K562 (cell line): ENCODE results near the gene FAM186B. TPM values are rescaled to one million over a fixed set of nuclear protein-coding genes. Genes with fewer than 3 reads are reported as not detected.

Experiments used
- ARID2 ChIP-seq: fragments of 450-650 bp; IDR thresholded peaks from 2 replicates; pipeline ENCODE4 v1.6.1; 2017; ENCODE audit warnings: antibody characterized with exemption, mild to moderate bottlenecking
- CHD2 ChIP-seq: IDR thresholded peaks from 2 replicates; pipeline ENCODE4 v1.6.1; 2011; ENCODE audit warnings: low read depth, low read length
- CSDE1 ChIP-seq, 2 experiments: fragments of 450-650 bp; IDR thresholded peaks; 2 replicates each; pipeline ENCODE4 v1.6.1; 2016; ENCODE audit warnings: mild to moderate bottlenecking in 1 of 2
- HDAC6 ChIP-seq: IDR thresholded peaks from 2 replicates; pipeline ENCODE4 v1.6.1; 2012; ENCODE audit warnings: low read depth, mild to moderate bottlenecking, control low read depth, inconsistent platforms, low read length, moderate library complexity
- HMGN3 ChIP-seq: IDR thresholded peaks from 2 replicates; pipeline ENCODE4 v1.6.1; 2011; ENCODE audit warnings: borderline replicate concordance, low read depth, mild to moderate bottlenecking, mixed read lengths, low read length; ENCODE audit not compliant: insufficient read length; ENCODE audit errors: extremely low read depth
- HMGXB4 ChIP-seq: sonication (generic); formaldehyde crosslinking; IDR thresholded peaks from 2 replicates; pipeline ENCODE4 v1.8.1; 2023; ENCODE audit warnings: mild to moderate bottlenecking, missing genetic modification reagents
- MEIS2 ChIP-seq: fragments of 450-650 bp; IDR thresholded peaks from 2 replicates; pipeline ENCODE4 v1.6.1; 2014; ENCODE audit warnings: mild to moderate bottlenecking; ENCODE audit not compliant: partially characterized antibody
- MXI1 ChIP-seq: IDR thresholded peaks from 2 replicates; pipeline ENCODE4 v1.6.1; 2011; ENCODE audit warnings: low read depth, mild to moderate bottlenecking, improper control_type of control experiment, low read length
- NFXL1 ChIP-seq: fragments of 450-650 bp; formaldehyde crosslinking; IDR thresholded peaks from 2 replicates; pipeline ENCODE4 v1.4.0; 2021; ENCODE audit warnings: mild to moderate bottlenecking
- NR1H2 ChIP-seq: sonication (generic); formaldehyde crosslinking; IDR thresholded peaks from 2 replicates; pipeline ENCODE4 v1.4.0; 2020; ENCODE audit warnings: mild to moderate bottlenecking, missing genetic modification reagents
- PHF21A ChIP-seq: fragments of 450-650 bp; IDR thresholded peaks from 2 replicates; pipeline ENCODE4 v1.6.1; 2017; ENCODE audit warnings: low read depth, borderline replicate concordance
- PREB ChIP-seq: sonication (generic); formaldehyde crosslinking; IDR thresholded peaks from 2 replicates; pipeline ENCODE4 v1.8.1; 2023; ENCODE audit warnings: mild to moderate bottlenecking, missing genetic modification reagents
- RNF219 ChIP-seq: fragments of 250-450 bp; sonication (Bioruptor Pico); IDR thresholded peaks from 2 replicates; pipeline ENCODE4 v1.5.0; 2022; ENCODE audit warnings: mild to moderate bottlenecking
- TCF7L2 ChIP-seq: fragments of 150-350 bp; IDR thresholded peaks from 2 replicates; pipeline ENCODE4 v1.6.1; 2016; ENCODE audit warnings: low read depth, mild to moderate bottlenecking, low read length, moderate library complexity
- TGIF2 ChIP-seq: sonication (generic); formaldehyde crosslinking; IDR thresholded peaks from 2 replicates; pipeline ENCODE4 v1.8.1; 2022; ENCODE audit warnings: mild to moderate bottlenecking, missing genetic modification reagents, moderate library complexity
- U2AF2 ChIP-seq: fragments of 200-400 bp; formaldehyde crosslinking; optimal IDR thresholded peaks from 2 replicates; pipeline ENCODE3; 2017; ENCODE audit warnings: low read depth, mild to moderate bottlenecking, low read length
- ZNF174 ChIP-seq: fragments of 250-450 bp; sonication (Bioruptor Pico); IDR thresholded peaks from 2 replicates; pipeline ENCODE4 v1.4.0; 2020; ENCODE audit warnings: mild to moderate bottlenecking
- ZNF316 ChIP-seq: fragments of 450-650 bp; IDR thresholded peaks from 2 replicates; pipeline ENCODE4 v1.6.1; 2016
- ZNF436 ChIP-seq: fragments of 250-450, 450-650 bp; sonication (Bioruptor Pico); formaldehyde crosslinking; IDR thresholded peaks from 2 replicates; pipeline ENCODE4 v1.7.0; 2020; ENCODE audit warnings: mild to moderate bottlenecking
- polyA plus RNA-seq, 8 experiments: library from polyadenylated mRNA; depleted of rRNA in 4 of 8; stranded (reverse) in 5 of 8; unstranded in 3 of 8; fragments of >200 nt; fragmentation: Nextera tagmentation in 2 of 8; fragmentation: Illumina TruSeq in 1 of 8; extraction: Ambion mirVana in 2 of 8; extraction: Trizol in 1 of 8; gene quantifications; 2 replicates each; pipeline versions ENCODE4 v1.2.1 to v1.2.3, GENCODE V29; 2011 to 2014; ENCODE audit warnings: inconsistent platforms in 1 of 8, missing spikeins in 1 of 8
- total RNA-seq, 7 experiments: library from RNA; depleted of rRNA in 6 of 7; stranded (reverse); fragments of >200 nt in 6 of 7; fragmentation: Illumina TruSeq in 2 of 7; extraction: Trizol in 2 of 7; gene quantifications; 2 replicates each; pipeline versions ENCODE4 v1.2.1 to v1.2.3, GENCODE V29; 2011 to 2021; ENCODE audit warnings: low replicate concordance in 1 of 7
- TF ChIP-seq, protein P1 (sequence below): fragments of 450-650 bp; formaldehyde crosslinking; IDR thresholded peaks from 2 replicates; pipeline ENCODE4 v1.4.0; 2020; ENCODE audit warnings: mild to moderate bottlenecking
- TF ChIP-seq, protein P2 (sequence below): sonication (generic); formaldehyde crosslinking; IDR thresholded peaks from 2 replicates; pipeline ENCODE4 v1.8.0; 2022; ENCODE audit warnings: mild to moderate bottlenecking, missing genetic modification reagents, borderline replicate concordance

FAM186B gene
- total and polyA plus RNA-seq, 9 of the 15 experiments (the other 6 are each of a cell fraction or from before 2014, with no cell fraction given), result 0.07 to 0.42 (median 0.15) TPM

DNA sequence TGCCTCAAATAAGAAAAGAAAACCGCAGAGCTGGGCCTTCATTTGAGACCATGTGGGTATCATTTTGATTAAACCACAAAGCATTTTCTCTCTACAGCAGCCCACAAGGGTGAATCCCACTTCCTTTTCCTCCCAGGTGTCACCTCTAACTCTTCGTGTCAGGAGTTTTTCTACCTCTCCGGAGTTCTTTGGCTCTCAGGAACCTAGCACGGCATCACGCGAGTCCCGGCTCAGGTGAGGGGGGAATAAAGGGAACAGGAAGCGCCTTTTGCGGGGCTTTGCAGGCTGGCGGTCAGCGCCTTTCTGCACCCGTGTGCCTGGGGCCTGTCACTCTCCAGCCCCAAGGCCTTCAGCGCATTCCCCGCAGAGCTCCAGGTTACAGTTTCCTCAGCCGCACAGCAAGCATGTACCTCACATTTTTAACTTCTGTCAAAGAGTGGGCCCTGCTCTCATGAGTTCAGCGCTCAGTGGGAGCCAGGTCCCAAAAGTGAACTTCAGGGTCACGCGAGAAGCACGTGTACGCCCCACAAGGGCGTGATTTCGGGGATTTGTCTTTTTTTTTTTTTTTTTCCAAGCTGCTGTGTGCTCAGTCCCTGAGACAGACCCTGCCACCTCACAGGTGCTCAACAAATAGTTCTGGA, 17.2 kb upstream of the FAM186B start (continued):
- TF ChIP-seq, protein P1, sequence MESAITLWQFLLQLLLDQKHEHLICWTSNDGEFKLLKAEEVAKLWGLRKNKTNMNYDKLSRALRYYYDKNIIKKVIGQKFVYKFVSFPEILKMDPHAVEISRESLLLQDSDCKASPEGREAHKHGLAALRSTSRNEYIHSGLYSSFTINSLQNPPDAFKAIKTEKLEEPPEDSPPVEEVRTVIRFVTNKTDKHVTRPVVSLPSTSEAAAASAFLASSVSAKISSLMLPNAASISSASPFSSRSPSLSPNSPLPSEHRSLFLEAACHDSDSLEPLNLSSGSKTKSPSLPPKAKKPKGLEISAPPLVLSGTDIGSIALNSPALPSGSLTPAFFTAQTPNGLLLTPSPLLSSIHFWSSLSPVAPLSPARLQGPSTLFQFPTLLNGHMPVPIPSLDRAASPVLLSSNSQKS (CRISPR knock-in tag), result no peak
- TF ChIP-seq CSDE1 (IDR thresholded peaks at IDR 0.05) (no peak), HMGN3 (no peak), ZNF316 (no peak), RNF219 (CRISPR knock-in tag) (no peak), MEIS2 (no peak), CHD2 (peak; percentile 92), HMGXB4 (no peak), ARID2 (no peak), NR1H2 (CRISPR knock-in tag) (no peak), PREB (no peak), TCF7L2 (no peak), NFXL1 (CRISPR knock-in tag) (no peak), PHF21A (no peak), HDAC6 (no peak), TGIF2 (CRISPR knock-in tag) (no peak), ZNF436 (CRISPR knock-in tag) (no peak), MXI1 (no peak), ZNF174 (CRISPR knock-in tag) (no peak), U2AF2 (no peak)
- TF ChIP-seq, protein P2, sequence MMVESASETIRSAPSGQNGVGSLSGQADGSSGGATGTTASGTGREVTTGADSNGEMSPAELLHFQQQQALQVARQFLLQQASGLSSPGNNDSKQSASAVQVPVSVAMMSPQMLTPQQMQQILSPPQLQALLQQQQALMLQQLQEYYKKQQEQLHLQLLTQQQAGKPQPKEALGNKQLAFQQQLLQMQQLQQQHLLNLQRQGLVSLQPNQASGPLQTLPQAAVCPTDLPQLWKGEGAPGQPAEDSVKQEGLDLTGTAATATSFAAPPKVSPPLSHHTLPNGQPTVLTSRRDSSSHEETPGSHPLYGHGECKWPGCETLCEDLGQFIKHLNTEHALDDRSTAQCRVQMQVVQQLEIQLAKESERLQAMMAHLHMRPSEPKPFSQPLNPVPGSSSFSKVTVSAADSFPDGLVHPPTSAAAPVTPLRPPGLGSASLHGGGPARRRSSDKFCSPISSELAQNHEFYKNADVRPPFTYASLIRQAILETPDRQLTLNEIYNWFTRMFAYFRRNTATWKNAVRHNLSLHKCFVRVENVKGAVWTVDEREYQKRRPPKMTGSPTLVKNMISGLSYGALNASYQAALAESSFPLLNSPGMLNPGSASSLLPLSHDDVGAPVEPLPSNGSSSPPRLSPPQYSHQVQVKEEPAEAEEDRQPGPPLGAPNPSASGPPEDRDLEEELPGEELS (CRISPR knock-in tag), result no peak
